DOHH2 (cell line): ENCODE data around the gene SART3.

Experiments used
- CTCF ChIP-seq: fragments of 200-600 bp; sonication (generic); IDR thresholded peaks from one replicate; pipeline ENCODE4 v1.5.1; 2014; ENCODE audit warnings: antibody characterized with exemption, mild to moderate bottlenecking, low read depth, low read length; ENCODE audit not compliant: poor library complexity, severe bottlenecking
- EZH2phosphoT487 ChIP-seq: fragments of 200-600 bp; sonication (generic); IDR thresholded peaks from 2 replicates; pipeline ENCODE4 v1.6.1; 2017; ENCODE audit warnings: borderline replicate concordance, mild to moderate bottlenecking, antibody characterized with exemption, low read length, moderate library complexity, mixed read lengths

- TF ChIP-seq CTCF (no peak), EZH2phosphoT487 (no peak)
These were observed 39.7 kb upstream of the SART3 start for GRCh38 chr12:108600702-108601007.
